OCI-LY1 (cell line): ENCODE results near the gene CCDC93.

Source experiments
- EZH2 ChIP-seq: fragments of 200-600 bp; sonication (generic), shearing (Covaris generic); IDR thresholded peaks from 2 replicates; pipeline ENCODE4 v1.8.0; 2017; ENCODE audit warnings: borderline replicate concordance, mixed run types, mild to moderate bottlenecking, antibody characterized with exemption, low read length, moderate library complexity, mixed read lengths
- TF ChIP-seq, protein P1 (sequence below): fragments of 200-600 bp; sonication (generic), shearing (Covaris generic); IDR thresholded peaks from 2 replicates; pipeline ENCODE4 v1.5.1; 2017; ENCODE audit warnings: mild to moderate bottlenecking, antibody characterized with exemption, low read length, moderate library complexity, mixed read lengths

DNA sequence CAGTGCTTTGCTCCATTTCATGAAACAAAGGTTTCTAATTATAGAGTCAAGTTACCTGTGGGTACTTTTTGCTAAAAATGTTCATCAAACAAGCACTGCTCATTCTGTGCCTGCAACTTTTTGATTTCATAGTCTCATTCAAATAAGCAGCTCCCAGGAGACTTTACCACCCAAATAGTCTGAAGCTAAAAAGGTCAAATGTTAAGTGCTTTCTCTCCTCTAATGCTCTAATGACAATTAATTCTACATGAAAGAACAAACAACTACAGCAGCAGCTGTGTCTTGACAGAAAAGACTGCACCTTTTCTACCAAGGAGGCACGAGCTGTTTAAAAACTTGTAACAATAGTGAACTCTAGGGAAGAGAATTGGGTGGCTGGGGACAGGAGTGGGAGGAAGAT is 65.3 kb downstream of the CCDC93 start:
- TF ChIP-seq EZH2, result no peak
- TF ChIP-seq, protein P1, sequence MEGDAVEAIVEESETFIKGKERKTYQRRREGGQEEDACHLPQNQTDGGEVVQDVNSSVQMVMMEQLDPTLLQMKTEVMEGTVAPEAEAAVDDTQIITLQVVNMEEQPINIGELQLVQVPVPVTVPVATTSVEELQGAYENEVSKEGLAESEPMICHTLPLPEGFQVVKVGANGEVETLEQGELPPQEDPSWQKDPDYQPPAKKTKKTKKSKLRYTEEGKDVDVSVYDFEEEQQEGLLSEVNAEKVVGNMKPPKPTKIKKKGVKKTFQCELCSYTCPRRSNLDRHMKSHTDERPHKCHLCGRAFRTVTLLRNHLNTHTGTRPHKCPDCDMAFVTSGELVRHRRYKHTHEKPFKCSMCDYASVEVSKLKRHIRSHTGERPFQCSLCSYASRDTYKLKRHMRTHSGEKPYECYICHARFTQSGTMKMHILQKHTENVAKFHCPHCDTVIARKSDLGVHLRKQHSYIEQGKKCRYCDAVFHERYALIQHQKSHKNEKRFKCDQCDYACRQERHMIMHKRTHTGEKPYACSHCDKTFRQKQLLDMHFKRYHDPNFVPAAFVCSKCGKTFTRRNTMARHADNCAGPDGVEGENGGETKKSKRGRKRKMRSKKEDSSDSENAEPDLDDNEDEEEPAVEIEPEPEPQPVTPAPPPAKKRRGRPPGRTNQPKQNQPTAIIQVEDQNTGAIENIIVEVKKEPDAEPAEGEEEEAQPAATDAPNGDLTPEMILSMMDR, result no peak
